Measurements from ENCODE around the gene CDH13. TPM values are rescaled to one million over a fixed set of nuclear protein-coding genes. Genes with fewer than 3 reads are reported as not detected.

CDH13 gene
- total and polyA plus RNA-seq, 9 of the 15 experiments (the other 6 are each of a cell fraction or from before 2014, with no cell fraction given), result 0.03 TPM; not detected in 8

- ChIA-PET CTCF (ENCODE audit: low intra/inter-chr PET ratio) (no interaction called here), POLR2A (no interaction called here)
- Histone ChIP-seq H3K79me2 (ENCODE audit: control insufficient read depth, insufficient read depth, low read length) (no peaks in the 10 kb centered on the region), H3K27me3 (ENCODE audit: control insufficient read depth in 2 of 2, insufficient read depth in 2 of 2, low read length in 2 of 2) (no peaks in the 10 kb centered on the region; a peak in 1 of 5 replicates), H3K4me1 (replicated peaks in 1 of 2; ENCODE audit: control insufficient read depth in 2 of 2, insufficient read depth in 2 of 2, low read length in 2 of 2) (no peaks in the 10 kb centered on the region), H3K4me3 (no peak overlapping the region), H3K9me3 (replicated peaks; ENCODE audit: control insufficient read depth, insufficient read depth, low read depth, low read length) (no peaks in the 10 kb centered on the region), H3K36me3 (ENCODE audit: control insufficient read depth, insufficient read depth, low read length) (no peaks in the 10 kb centered on the region), H3K9me1 (ENCODE audit: control insufficient read depth, insufficient read depth, low read length) (no peaks in the 10 kb centered on the region), H3K4me2 (ENCODE audit: insufficient read depth, low read length) (no peak overlapping the region), H3K9ac (ENCODE audit: insufficient read depth in 1 of 2, low read depth in 2 of 2, low read length in 2 of 2) (no peak overlapping the region), H3K27ac (ENCODE audit: extremely low read depth, low read depth, low read length) (no peak overlapping the region), H2AFZ (ENCODE audit: low read depth, low read length) (no peak overlapping the region), H4K20me1 (replicated peaks; ENCODE audit: control insufficient read depth, insufficient read depth, low read length) (no peaks in the 10 kb centered on the region)
- ATAC-seq (no peak), DNase-seq (ENCODE audit: extremely low read depth in 1 of 4, low spot score in 3 of 4) (no peak), FAIRE-seq (no peak)
- BruUV-seq (replicated peaks), result no TSS peak
- in situ Hi-C loops (cut with MboI) (loop anchor here (10.0 kb wide), 1 partner anchor 1179 kb away; no protein-coding TSS in a partner anchor), intact Hi-C loops (cut with micrococcal nuclease) (loop anchor here (10.0 kb wide), 1 partner anchor 989 kb away; no protein-coding TSS in a partner anchor)
- WGBS (ENCODE audit: insufficient coverage, low coverage, missing lambda C conversion rate), result 0% methylated on average over 3 of the region's 3 CpGs
- TF ChIP-seq ZNF3 (CRISPR knock-in tag; IDR thresholded peaks at IDR 0.05), result no peak
- TF ChIP-seq, protein P1, sequence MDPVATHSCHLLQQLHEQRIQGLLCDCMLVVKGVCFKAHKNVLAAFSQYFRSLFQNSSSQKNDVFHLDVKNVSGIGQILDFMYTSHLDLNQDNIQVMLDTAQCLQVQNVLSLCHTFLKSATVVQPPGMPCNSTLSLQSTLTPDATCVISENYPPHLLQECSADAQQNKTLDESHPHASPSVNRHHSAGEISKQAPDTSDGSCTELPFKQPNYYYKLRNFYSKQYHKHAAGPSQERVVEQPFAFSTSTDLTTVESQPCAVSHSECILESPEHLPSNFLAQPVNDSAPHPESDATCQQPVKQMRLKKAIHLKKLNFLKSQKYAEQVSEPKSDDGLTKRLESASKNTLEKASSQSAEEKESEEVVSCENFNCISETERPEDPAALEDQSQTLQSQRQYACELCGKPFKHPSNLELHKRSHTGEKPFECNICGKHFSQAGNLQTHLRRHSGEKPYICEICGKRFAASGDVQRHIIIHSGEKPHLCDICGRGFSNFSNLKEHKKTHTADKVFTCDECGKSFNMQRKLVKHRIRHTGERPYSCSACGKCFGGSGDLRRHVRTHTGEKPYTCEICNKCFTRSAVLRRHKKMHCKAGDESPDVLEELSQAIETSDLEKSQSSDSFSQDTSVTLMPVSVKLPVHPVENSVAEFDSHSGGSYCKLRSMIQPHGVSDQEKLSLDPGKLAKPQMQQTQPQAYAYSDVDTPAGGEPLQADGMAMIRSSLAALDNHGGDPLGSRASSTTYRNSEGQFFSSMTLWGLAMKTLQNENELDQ (CRISPR knock-in tag; IDR thresholded peaks at IDR 0.05; ENCODE audit: borderline replicate concordance), result no peak
- TF ChIP-seq RNF2 (IDR thresholded peaks at IDR 0.05), result no peak
- no peak for TF ChIP-seq ZNF277 (CRISPR knock-in tag; IDR thresholded peaks at IDR 0.05; ENCODE audit: borderline replicate concordance)
- no peak for TF ChIP-seq ZNF830 (CRISPR knock-in tag; IDR thresholded peaks at IDR 0.05)
- TF ChIP-seq COPS2 (conservative IDR thresholded peaks at IDR 0.05), result no peak
- no peak for TF ChIP-seq THRAP3 (IDR thresholded peaks at IDR 0.05; ENCODE audit: borderline replicate concordance)
- TF ChIP-seq SIRT6 (IDR thresholded peaks at IDR 0.05; ENCODE audit: low read depth, low read length), result no peak
- TF ChIP-seq BRD9 (IDR thresholded peaks at IDR 0.05; ENCODE audit: low read depth, partially characterized antibody), result no peak
- no peak for TF ChIP-seq SRSF9 (IDR thresholded peaks at IDR 0.05; ENCODE audit: borderline replicate concordance, low read depth, low read length)
- no peak for TF ChIP-seq NUFIP1 (IDR thresholded peaks at IDR 0.05; ENCODE audit: partially characterized antibody)
- TF ChIP-seq, protein P2, sequence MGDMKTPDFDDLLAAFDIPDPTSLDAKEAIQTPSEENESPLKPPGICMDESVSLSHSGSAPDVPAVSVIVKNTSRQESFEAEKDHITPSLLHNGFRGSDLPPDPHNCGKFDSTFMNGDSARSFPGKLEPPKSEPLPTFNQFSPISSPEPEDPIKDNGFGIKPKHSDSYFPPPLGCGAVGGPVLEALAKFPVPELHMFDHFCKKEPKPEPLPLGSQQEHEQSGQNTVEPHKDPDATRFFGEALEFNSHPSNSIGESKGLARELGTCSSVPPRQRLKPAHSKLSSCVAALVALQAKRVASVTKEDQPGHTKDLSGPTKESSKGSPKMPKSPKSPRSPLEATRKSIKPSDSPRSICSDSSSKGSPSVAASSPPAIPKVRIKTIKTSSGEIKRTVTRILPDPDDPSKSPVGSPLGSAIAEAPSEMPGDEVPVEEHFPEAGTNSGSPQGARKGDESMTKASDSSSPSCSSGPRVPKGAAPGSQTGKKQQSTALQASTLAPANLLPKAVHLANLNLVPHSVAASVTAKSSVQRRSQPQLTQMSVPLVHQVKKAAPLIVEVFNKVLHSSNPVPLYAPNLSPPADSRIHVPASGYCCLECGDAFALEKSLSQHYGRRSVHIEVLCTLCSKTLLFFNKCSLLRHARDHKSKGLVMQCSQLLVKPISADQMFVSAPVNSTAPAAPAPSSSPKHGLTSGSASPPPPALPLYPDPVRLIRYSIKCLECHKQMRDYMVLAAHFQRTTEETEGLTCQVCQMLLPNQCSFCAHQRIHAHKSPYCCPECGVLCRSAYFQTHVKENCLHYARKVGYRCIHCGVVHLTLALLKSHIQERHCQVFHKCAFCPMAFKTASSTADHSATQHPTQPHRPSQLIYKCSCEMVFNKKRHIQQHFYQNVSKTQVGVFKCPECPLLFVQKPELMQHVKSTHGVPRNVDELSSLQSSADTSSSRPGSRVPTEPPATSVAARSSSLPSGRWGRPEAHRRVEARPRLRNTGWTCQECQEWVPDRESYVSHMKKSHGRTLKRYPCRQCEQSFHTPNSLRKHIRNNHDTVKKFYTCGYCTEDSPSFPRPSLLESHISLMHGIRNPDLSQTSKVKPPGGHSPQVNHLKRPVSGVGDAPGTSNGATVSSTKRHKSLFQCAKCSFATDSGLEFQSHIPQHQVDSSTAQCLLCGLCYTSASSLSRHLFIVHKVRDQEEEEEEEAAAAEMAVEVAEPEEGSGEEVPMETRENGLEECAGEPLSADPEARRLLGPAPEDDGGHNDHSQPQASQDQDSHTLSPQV (IDR thresholded peaks at IDR 0.05), result no peak
- TF ChIP-seq PRPF4 (IDR thresholded peaks at IDR 0.05; ENCODE audit: insufficient read depth, low read depth, low read length, poor library complexity, severe bottlenecking), result no peak
- TF ChIP-seq TARDBP (IDR thresholded peaks at IDR 0.05), result no peak
- TF ChIP-seq MECOM (CRISPR knock-in tag; IDR thresholded peaks at IDR 0.05), result no peak
- TF ChIP-seq PPARD (CRISPR knock-in tag; IDR thresholded peaks at IDR 0.05), result no peak
Observed at GRCh38 chr16:83443972-83444371, 817.2 kb downstream of the CDH13 start.

All from K562 (cell line).